PC-9 (cell line): ENCODE data around the gene MPPED2.

Experiments
- CTCF ChIP-seq: fragments of 200-600 bp; sonication (generic); conservative IDR thresholded peaks from 2 replicates; pipeline ENCODE4 v1.6.1; 2017; ENCODE audit warnings: mixed run types, antibody characterized with exemption, mild to moderate bottlenecking, moderate library complexity
- EZH2 ChIP-seq: fragments of 200-600 bp; sonication (generic); IDR thresholded peaks from 2 replicates; pipeline ENCODE4 v1.8.0; 2017; ENCODE audit warnings: antibody characterized with exemption, low read depth

- TF ChIP-seq CTCF (no peak), EZH2 (no peak)
Measured at GRCh38 chr11:30510750-30511149, 75.4 kb downstream of the MPPED2 start.
